ENCODE results near the gene ASPSCR1. TPM values are rescaled to one million over a fixed set of nuclear protein-coding genes. Genes with fewer than 3 reads are reported as not detected.
A peak's percentile ranks its signal among the peaks of the same experiment; 100 is the strongest.

Gene ASPSCR1
- total and polyA plus RNA-seq, 2 of the 13 experiments (the other 11 are each of a cell fraction or from before 2014, with no cell fraction given), result 274 to 314 TPM

GRCh38 chr17:82013772-82014321, 36.4 kb downstream of the ASPSCR1 start (continued):
- no peak for TF ChIP-seq MLXIP (CRISPR knock-in tag; IDR thresholded peaks at IDR 0.05; ENCODE audit: borderline replicate concordance)
- TF ChIP-seq ZBTB20 (CRISPR knock-in tag; IDR thresholded peaks at IDR 0.05; ENCODE audit: borderline replicate concordance, low read depth), result no peak
- no peak for TF ChIP-seq ZNF468 (CRISPR knock-in tag; IDR thresholded peaks at IDR 0.05)
- peak; percentile 41 for TF ChIP-seq UBTF (CRISPR knock-in tag; IDR thresholded peaks at IDR 0.05)
- TF ChIP-seq, protein P1, sequence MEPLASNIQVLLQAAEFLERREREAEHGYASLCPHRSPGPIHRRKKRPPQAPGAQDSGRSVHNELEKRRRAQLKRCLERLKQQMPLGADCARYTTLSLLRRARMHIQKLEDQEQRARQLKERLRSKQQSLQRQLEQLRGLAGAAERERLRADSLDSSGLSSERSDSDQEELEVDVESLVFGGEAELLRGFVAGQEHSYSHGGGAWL (CRISPR knock-in tag; IDR thresholded peaks at IDR 0.05), result no peak
- TF ChIP-seq CBX2 (IDR thresholded peaks at IDR 0.05; ENCODE audit: low read depth, low read length), result no peak
- TF ChIP-seq CBX2 (CRISPR knock-in tag; IDR thresholded peaks at IDR 0.05; ENCODE audit: low read depth), result no peak
- peak; percentile 53; the same call in 1 of the 2 replicates for TF ChIP-seq ELF3 (CRISPR knock-in tag; IDR thresholded peaks at IDR 0.05)
- no peak for TF ChIP-seq NAIF1 (CRISPR knock-in tag; IDR thresholded peaks at IDR 0.05; ENCODE audit: borderline replicate concordance)
- no peak for TF ChIP-seq PHF5A (CRISPR knock-in tag; IDR thresholded peaks at IDR 0.05; ENCODE audit: low read depth, unreplicated experiment)
- no peak for TF ChIP-seq NFIC (IDR thresholded peaks at IDR 0.05; ENCODE audit: low read length)
- TF ChIP-seq, protein P2, sequence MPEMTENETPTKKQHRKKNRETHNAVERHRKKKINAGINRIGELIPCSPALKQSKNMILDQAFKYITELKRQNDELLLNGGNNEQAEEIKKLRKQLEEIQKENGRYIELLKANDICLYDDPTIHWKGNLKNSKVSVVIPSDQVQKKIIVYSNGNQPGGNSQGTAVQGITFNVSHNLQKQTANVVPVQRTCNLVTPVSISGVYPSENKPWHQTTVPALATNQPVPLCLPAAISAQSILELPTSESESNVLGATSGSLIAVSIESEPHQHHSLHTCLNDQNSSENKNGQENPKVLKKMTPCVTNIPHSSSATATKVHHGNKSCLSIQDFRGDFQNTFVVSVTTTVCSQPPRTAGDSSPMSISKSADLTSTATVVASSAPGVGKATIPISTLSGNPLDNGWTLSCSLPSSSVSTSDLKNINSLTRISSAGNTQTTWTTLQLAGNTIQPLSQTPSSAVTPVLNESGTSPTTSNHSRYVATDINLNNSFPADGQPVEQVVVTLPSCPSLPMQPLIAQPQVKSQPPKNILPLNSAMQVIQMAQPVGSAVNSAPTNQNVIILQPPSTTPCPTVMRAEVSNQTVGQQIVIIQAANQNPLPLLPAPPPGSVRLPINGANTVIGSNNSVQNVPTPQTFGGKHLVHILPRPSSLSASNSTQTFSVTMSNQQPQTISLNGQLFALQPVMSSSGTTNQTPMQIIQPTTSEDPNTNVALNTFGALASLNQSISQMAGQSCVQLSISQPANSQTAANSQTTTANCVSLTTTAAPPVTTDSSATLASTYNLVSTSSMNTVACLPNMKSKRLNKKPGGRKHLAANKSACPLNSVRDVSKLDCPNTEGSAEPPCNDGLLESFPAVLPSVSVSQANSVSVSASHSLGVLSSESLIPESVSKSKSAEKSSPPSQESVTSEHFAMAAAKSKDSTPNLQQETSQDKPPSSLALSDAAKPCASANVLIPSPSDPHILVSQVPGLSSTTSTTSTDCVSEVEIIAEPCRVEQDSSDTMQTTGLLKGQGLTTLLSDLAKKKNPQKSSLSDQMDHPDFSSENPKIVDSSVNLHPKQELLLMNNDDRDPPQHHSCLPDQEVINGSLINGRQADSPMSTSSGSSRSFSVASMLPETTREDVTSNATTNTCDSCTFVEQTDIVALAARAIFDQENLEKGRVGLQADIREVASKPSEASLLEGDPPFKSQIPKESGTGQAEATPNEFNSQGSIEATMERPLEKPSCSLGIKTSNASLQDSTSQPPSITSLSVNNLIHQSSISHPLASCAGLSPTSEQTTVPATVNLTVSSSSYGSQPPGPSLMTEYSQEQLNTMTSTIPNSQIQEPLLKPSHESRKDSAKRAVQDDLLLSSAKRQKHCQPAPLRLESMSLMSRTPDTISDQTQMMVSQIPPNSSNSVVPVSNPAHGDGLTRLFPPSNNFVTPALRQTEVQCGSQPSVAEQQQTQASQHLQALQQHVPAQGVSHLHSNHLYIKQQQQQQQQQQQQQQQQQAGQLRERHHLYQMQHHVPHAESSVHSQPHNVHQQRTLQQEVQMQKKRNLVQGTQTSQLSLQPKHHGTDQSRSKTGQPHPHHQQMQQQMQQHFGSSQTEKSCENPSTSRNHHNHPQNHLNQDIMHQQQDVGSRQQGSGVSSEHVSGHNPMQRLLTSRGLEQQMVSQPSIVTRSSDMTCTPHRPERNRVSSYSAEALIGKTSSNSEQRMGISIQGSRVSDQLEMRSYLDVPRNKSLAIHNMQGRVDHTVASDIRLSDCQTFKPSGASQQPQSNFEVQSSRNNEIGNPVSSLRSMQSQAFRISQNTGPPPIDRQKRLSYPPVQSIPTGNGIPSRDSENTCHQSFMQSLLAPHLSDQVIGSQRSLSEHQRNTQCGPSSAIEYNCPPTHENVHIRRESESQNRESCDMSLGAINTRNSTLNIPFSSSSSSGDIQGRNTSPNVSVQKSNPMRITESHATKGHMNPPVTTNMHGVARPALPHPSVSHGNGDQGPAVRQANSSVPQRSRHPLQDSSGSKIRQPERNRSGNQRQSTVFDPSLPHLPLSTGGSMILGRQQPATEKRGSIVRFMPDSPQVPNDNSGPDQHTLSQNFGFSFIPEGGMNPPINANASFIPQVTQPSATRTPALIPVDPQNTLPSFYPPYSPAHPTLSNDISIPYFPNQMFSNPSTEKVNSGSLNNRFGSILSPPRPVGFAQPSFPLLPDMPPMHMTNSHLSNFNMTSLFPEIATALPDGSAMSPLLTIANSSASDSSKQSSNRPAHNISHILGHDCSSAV (CRISPR knock-in tag; IDR thresholded peaks at IDR 0.05; ENCODE audit: borderline replicate concordance), result no peak
- no peak for TF ChIP-seq SMYD3 (CRISPR knock-in tag; IDR thresholded peaks at IDR 0.05)
- TF ChIP-seq ZNF841 (CRISPR knock-in tag; IDR thresholded peaks at IDR 0.05; ENCODE audit: borderline replicate concordance), result no peak
- TF ChIP-seq ZNF446 (CRISPR knock-in tag; IDR thresholded peaks at IDR 0.05), result no peak
- TF ChIP-seq HNRNPH1 (optimal IDR thresholded peaks at IDR 0.05; ENCODE audit: low read depth, low read length), result peak; percentile 62
